Measurements from ENCODE around the gene GRK5. TPM values are rescaled to one million over a fixed set of nuclear protein-coding genes. Genes with fewer than 3 reads are reported as not detected.
"Not testable (repeated sequence)": the region's sequence is repeated elsewhere in the genome, so short reads cannot be mapped to it uniquely, and the experiment has no call there.

Gene GRK5
- total RNA-seq, 4 donors from 2014 or later: 9.2 to 27.3 (median 15.0) TPM

DNA sequence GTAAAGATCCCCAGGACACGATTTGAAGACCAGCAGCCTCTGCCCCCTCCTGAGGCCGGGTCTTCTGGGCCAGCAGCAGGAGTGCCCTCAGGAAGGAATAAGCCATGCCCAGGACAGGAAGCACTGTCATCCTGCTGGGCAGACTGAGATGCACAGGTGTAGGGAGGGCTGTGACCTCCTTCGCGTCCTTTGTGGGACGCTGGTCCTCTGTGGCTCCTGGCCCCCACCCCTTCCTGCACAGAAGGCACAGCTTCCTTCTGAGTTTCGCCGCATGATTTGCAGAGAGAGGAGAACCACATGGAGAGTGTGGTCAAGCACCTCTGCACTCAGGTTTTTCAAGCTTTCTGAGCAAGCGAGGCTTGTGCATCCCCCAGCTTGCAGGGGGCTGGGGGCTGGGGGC is 222.4 kb downstream of the GRK5 start:
- H3K4me3 ChIP-seq (replicated peaks in 1 of 3): no peak overlapping the region
- no peaks in the 10 kb centered on the region for H3K27me3 ChIP-seq
- peaks cover 0 to 1% of the 10 kb centered on the region in 2 donors for H3K4me1 ChIP-seq
- TF ChIP-seq, protein P1, sequence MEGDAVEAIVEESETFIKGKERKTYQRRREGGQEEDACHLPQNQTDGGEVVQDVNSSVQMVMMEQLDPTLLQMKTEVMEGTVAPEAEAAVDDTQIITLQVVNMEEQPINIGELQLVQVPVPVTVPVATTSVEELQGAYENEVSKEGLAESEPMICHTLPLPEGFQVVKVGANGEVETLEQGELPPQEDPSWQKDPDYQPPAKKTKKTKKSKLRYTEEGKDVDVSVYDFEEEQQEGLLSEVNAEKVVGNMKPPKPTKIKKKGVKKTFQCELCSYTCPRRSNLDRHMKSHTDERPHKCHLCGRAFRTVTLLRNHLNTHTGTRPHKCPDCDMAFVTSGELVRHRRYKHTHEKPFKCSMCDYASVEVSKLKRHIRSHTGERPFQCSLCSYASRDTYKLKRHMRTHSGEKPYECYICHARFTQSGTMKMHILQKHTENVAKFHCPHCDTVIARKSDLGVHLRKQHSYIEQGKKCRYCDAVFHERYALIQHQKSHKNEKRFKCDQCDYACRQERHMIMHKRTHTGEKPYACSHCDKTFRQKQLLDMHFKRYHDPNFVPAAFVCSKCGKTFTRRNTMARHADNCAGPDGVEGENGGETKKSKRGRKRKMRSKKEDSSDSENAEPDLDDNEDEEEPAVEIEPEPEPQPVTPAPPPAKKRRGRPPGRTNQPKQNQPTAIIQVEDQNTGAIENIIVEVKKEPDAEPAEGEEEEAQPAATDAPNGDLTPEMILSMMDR (IDR thresholded peaks at IDR 0.05): no peak
- TF ChIP-seq POLR2A (IDR thresholded peaks at IDR 0.05): no peak
- no peak for DNase-seq
- intact Hi-C loops (cut with DNase I): no loop called here
- no peaks in the 10 kb centered on the region for H3K9me3 ChIP-seq
- no peak overlapping the region for H3K27ac ChIP-seq
- WGBS, 2 donors: 72 to 86% methylated on average over 8 of the region's 8 CpGs
- H3K36me3 ChIP-seq: peaks cover 11 to 18% of the 10 kb centered on the region in 2 donors

DNA sequence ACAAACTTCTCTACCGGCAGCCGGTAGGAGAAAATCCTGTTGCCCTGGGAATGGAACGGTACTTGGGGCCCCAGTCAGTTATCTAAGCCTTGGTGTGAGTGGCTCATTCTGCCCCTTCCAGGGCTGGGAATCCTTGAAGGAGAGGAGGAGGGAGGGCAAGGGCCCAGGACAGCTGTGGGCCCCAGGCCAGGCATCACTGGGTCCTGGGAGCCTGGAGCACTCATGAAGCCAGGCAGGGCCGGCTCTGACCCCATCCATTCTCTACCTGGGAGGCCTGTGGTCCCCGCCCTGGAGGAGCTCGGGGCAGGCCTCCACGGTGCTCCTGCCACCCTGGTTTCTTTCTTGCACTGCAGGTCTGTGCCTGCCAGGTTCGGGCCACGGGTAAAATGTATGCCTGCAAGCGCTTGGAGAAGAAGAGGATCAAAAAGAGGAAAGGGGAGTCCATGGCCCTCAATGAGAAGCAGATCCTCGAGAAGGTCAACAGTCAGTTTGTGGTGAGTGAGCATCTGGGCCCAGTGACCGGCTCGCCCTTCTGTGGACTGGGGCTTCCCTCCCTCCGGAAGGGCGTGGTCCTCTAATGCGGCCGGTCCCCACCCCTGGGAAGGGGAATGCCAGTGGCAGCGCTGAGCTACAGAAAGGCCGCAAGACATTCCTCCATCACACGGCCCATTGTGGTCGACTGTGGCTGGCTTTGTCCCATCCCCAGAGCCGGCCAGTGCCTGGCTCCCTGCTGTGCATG is 223.8 kb downstream of the GRK5 start:
- intact Hi-C loops (cut with DNase I): no loop called here
- 85 to 86% methylated on average over 15 to 22 of the region's 22 CpGs for WGBS, 2 donors
- TF ChIP-seq POLR2A (IDR thresholded peaks at IDR 0.05): no peak
- TF ChIP-seq, protein P1 (IDR thresholded peaks at IDR 0.05): no peak
- no peak overlapping the region for H3K27ac ChIP-seq
- peaks cover 7 to 8% of the 10 kb centered on the region in 2 donors for H3K4me1 ChIP-seq
- no peak for DNase-seq
- H3K27me3 ChIP-seq: no peaks in the 10 kb centered on the region
- peaks cover 5 to 19% of the 10 kb centered on the region in 2 donors for H3K36me3 ChIP-seq
- no peak overlapping the region for H3K4me3 ChIP-seq (replicated peaks in 1 of 3)
- H3K9me3 ChIP-seq: no peaks in the 10 kb centered on the region

DNA sequence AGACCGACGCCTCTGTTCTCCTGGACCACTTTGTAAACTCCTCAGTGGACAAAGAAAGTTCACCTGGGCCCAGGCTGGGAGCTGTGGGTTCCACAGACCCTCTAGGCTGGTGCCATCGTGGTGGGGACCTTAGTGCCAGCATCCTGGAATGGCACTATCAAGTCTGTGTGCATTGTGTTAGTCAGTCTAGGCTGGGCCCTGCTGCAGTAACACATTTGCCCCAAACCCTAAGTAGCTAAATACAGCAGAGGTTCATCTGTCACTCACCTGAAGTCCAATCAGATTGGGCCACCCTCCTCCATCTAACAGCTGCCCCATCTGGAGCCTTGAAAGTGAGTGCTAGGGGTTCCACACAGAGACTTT is 224.4 kb downstream of the GRK5 start:
- no peak overlapping the region for H3K4me3 ChIP-seq (replicated peaks in 1 of 3)
- intact Hi-C loops (cut with DNase I): no loop called here
- no peak overlapping the region for H3K27ac ChIP-seq
- TF ChIP-seq, protein P1 (IDR thresholded peaks at IDR 0.05): no peak
- no peak for TF ChIP-seq POLR2A (IDR thresholded peaks at IDR 0.05)
- H3K9me3 ChIP-seq: no peaks in the 10 kb centered on the region
- peaks cover 7 to 8% of the 10 kb centered on the region in 2 donors for H3K4me1 ChIP-seq
- peaks cover 6 to 13% of the 10 kb centered on the region in 2 donors for H3K36me3 ChIP-seq
- 100% methylated on average over 3 of the region's 3 CpGs; no CpG with 5 or more reads in 1 of the 2 donors for WGBS, 2 donors
- no peak for DNase-seq
- H3K27me3 ChIP-seq: no peaks in the 10 kb centered on the region

DNA sequence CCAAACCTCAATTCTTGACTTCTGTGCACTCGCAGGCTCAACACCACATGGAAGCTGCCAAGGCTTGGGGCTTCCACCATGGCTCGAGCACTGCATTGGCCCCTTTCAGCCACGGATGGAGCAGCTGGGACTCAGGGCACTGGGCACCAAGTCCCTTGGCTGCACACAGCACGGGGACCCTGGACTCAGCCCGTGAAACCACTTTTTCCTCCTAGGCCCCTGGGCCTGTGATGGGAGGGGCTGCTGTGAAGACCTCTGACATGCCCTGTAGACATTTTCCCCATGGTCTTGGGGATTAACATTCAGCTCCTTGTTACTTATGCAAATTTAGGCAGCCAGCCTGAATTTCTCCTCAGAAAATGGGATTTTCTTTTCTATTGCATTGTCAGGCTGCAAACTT is 227.6 kb downstream of the GRK5 start:
- Histone ChIP-seq H3K4me1 (peaks cover 7 to 13% of the 10 kb centered on the region in 2 donors), H3K36me3 (peaks cover 6 to 11% of the 10 kb centered on the region in 2 donors)
- WGBS, 2 donors: 90 to 100% methylated on average over 3 to 5 of the region's 5 CpGs
- intact Hi-C loops (cut with DNase I); H3K4me3 ChIP-seq (replicated peaks in 1 of 3); H3K9me3 ChIP-seq; DNase-seq; H3K27me3 ChIP-seq; H3K27ac ChIP-seq: not testable (repeated sequence)

DNA sequence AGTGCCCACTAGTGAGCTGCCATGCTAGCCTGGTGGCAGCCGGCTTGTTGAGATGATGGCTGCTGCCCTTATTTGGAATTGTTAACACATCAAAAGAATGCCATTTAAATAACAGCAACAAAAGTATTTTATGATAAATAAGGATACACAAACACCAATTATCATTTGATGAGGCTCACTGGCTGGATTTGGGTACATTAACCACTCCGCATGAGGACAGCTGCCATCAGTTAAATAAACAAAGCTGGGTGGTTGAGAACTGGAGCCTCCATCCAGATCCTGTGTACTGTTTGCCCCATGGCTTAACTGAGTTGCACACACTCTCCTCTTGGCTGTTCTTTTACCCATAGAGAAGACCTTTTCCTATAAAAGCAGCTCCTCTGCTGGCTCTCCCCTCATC is 231.3 kb downstream of the GRK5 start:
- no peaks in the 10 kb centered on the region for H3K27me3 ChIP-seq
- H3K36me3 ChIP-seq: peaks cover 3 to 5% of the 10 kb centered on the region in 2 donors
- no peak overlapping the region for H3K4me3 ChIP-seq (replicated peaks in 1 of 3)
- H3K9me3 ChIP-seq: no peaks in the 10 kb centered on the region
- 90 to 96% methylated on average over 2 of the region's 2 CpGs for WGBS, 2 donors
- H3K27ac ChIP-seq: no peak overlapping the region
- intact Hi-C loops (cut with DNase I): no loop called here
- no peak for DNase-seq
- TF ChIP-seq, protein P1 (IDR thresholded peaks at IDR 0.05): no peak
- no peak for TF ChIP-seq POLR2A (IDR thresholded peaks at IDR 0.05)
- peaks cover 14 to 18% of the 10 kb centered on the region in 2 donors for H3K4me1 ChIP-seq

All from thyroid gland (tissue), 4 donors.